Renal pelvis (tissue), 12 donors: ENCODE results near the gene UQCR10. TPM values are rescaled to one million over a fixed set of nuclear protein-coding genes. Genes with fewer than 3 reads are reported as not detected.

ENCODE experiments used
- DNase-seq: peaks from one replicate; pipeline ENCODE4 v3.0.0-alpha.2; 2013
- long read RNA-seq, 16 experiments: transcript quantifications; one replicate each; lab custom pipeline, GENCODE V29; 2026
- polyA plus RNA-seq, 3 donors: library from polyadenylated mRNA; unstranded; fragments of 120-200 nt; gene quantifications; one replicate each; pipeline ENCODE4 v1.2.1, GENCODE V29; 2013; ENCODE audit not compliant: insufficient read length in 3 of 3

Gene UQCR10
- 100 to 1,000 TPM; 136 to 168 (median 151) TPM for polyA plus RNA-seq
- long read RNA-seq, donor 1, transcript UQCR10-202 (2 exons, 584 nt) = minor isoform, 30 of 391 reads
- long read RNA-seq, donor 1, transcript UQCR10-201 (2 exons, 916 nt) = major isoform, 278 of 391 reads
- long read RNA-seq, donor 1, partial matches to known transcripts = 58 of 391 reads
- long read RNA-seq, donor 1, other reads (novel, unspliced or antisense) = 25 of 391 reads
- long read RNA-seq, donor 2, transcript UQCR10-201 (2 exons, 916 nt) = major isoform, 274 of 323 reads
- long read RNA-seq, donor 2, transcript UQCR10-202 (2 exons, 584 nt) = minor isoform, 38 of 323 reads
- long read RNA-seq, donor 2, partial matches to known transcripts = 11 of 323 reads
- long read RNA-seq, donor 2, other reads (novel, unspliced or antisense) = 0 of 323 reads
- long read RNA-seq, donor 3, transcript UQCR10-201 (2 exons, 916 nt) = major isoform, 246 of 273 reads
- long read RNA-seq, donor 3, transcript UQCR10-202 (2 exons, 584 nt) = minor isoform, 13 of 273 reads
- long read RNA-seq, donor 3, partial matches to known transcripts = 14 of 273 reads
- long read RNA-seq, donor 3, other reads (novel, unspliced or antisense) = 0 of 273 reads
- long read RNA-seq, donor 4, transcript UQCR10-202 (2 exons, 584 nt) = minor isoform, 41 of 498 reads
- long read RNA-seq, donor 4, transcript UQCR10-201 (2 exons, 916 nt) = major isoform, 450 of 498 reads
- long read RNA-seq, donor 4, partial matches to known transcripts = 0 of 498 reads
- long read RNA-seq, donor 4, other reads (novel, unspliced or antisense) = 7 of 498 reads
- long read RNA-seq, donor 5, transcript UQCR10-202 (2 exons, 584 nt) = minor isoform, 16 of 237 reads
- long read RNA-seq, donor 5, transcript UQCR10-201 (2 exons, 916 nt) = major isoform, 207 of 237 reads
- long read RNA-seq, donor 5, partial matches to known transcripts = 9 of 237 reads
- long read RNA-seq, donor 5, other reads (novel, unspliced or antisense) = 5 of 237 reads
- long read RNA-seq, donor 6, transcript UQCR10-202 (2 exons, 584 nt) = minor isoform, 20 of 321 reads
- long read RNA-seq, donor 6, transcript UQCR10-201 (2 exons, 916 nt) = major isoform, 285 of 321 reads
- long read RNA-seq, donor 6, partial matches to known transcripts = 5 of 321 reads
- long read RNA-seq, donor 6, other reads (novel, unspliced or antisense) = 11 of 321 reads
- long read RNA-seq, donor 7, transcript UQCR10-202 (2 exons, 584 nt) = minor isoform, 47 of 474 reads
- long read RNA-seq, donor 7, transcript UQCR10-201 (2 exons, 916 nt) = major isoform, 427 of 474 reads
- long read RNA-seq, donor 7, partial matches to known transcripts = 0 of 474 reads
- long read RNA-seq, donor 7, other reads (novel, unspliced or antisense) = 0 of 474 reads
- long read RNA-seq, donor 8, transcript UQCR10-202 (2 exons, 584 nt) = minor isoform, 17 of 82 reads
- long read RNA-seq, donor 8, transcript UQCR10-201 (2 exons, 916 nt) = major isoform, 65 of 82 reads
- long read RNA-seq, donor 8, partial matches to known transcripts = 0 of 82 reads
- long read RNA-seq, donor 8, other reads (novel, unspliced or antisense) = 0 of 82 reads
- long read RNA-seq, donor 9, transcript UQCR10-201 (2 exons, 916 nt) = major isoform, 312 of 353 reads
- long read RNA-seq, donor 9, transcript UQCR10-202 (2 exons, 584 nt) = minor isoform, 41 of 353 reads
- long read RNA-seq, donor 9, partial matches to known transcripts = 0 of 353 reads
- long read RNA-seq, donor 9, other reads (novel, unspliced or antisense) = 0 of 353 reads
- long read RNA-seq, donor 10, transcript UQCR10-202 (2 exons, 584 nt) = minor isoform, 16 of 229 reads
- long read RNA-seq, donor 10, transcript UQCR10-201 (2 exons, 916 nt) = major isoform, 208 of 229 reads
- long read RNA-seq, donor 10, partial matches to known transcripts = 0 of 229 reads
- long read RNA-seq, donor 10, other reads (novel, unspliced or antisense) = 5 of 229 reads
- long read RNA-seq, donor 11, transcript UQCR10-201 (2 exons, 916 nt) = major isoform, 216 of 238 reads
- long read RNA-seq, donor 11, transcript UQCR10-202 (2 exons, 584 nt) = minor isoform, 17 of 238 reads
- long read RNA-seq, donor 11, partial matches to known transcripts = 0 of 238 reads
- long read RNA-seq, donor 11, other reads (novel, unspliced or antisense) = 5 of 238 reads
- long read RNA-seq, donor 12, transcript UQCR10-202 (2 exons, 584 nt) = minor isoform, 28 of 487 reads
- long read RNA-seq, donor 12, transcript UQCR10-201 (2 exons, 916 nt) = major isoform, 366 of 487 reads
- long read RNA-seq, donor 12, partial matches to known transcripts = 71 of 487 reads
- long read RNA-seq, donor 12, other reads (novel, unspliced or antisense) = 22 of 487 reads
- long read RNA-seq, donor 13, transcript UQCR10-201 (2 exons, 916 nt) = major isoform, 198 of 219 reads
- long read RNA-seq, donor 13, transcript UQCR10-202 (2 exons, 584 nt) = minor isoform, 21 of 219 reads
- long read RNA-seq, donor 13, partial matches to known transcripts = 0 of 219 reads
- long read RNA-seq, donor 13, other reads (novel, unspliced or antisense) = 0 of 219 reads
- long read RNA-seq, donor 14, transcript UQCR10-201 (2 exons, 916 nt) = major isoform, 461 of 549 reads
- long read RNA-seq, donor 14, transcript UQCR10-202 (2 exons, 584 nt) = minor isoform, 37 of 549 reads
- long read RNA-seq, donor 14, partial matches to known transcripts = 43 of 549 reads
- long read RNA-seq, donor 14, other reads (novel, unspliced or antisense) = 8 of 549 reads
- long read RNA-seq, donor 15, transcript UQCR10-201 (2 exons, 916 nt) = major isoform, 373 of 428 reads
- long read RNA-seq, donor 15, transcript UQCR10-202 (2 exons, 584 nt) = minor isoform, 47 of 428 reads
- long read RNA-seq, donor 15, partial matches to known transcripts = 0 of 428 reads
- long read RNA-seq, donor 15, other reads (novel, unspliced or antisense) = 8 of 428 reads
- long read RNA-seq, donor 16, transcript UQCR10-201 (2 exons, 916 nt) = major isoform, 296 of 344 reads
- long read RNA-seq, donor 16, transcript UQCR10-202 (2 exons, 584 nt) = minor isoform, 41 of 344 reads
- long read RNA-seq, donor 16, partial matches to known transcripts = 0 of 344 reads
- long read RNA-seq, donor 16, other reads (novel, unspliced or antisense) = 7 of 344 reads

- DNase-seq = peak; percentile 91
Measured at GRCh38 chr22:29767171-29768051, at the start of gene UQCR10. Gene UQCR10, plus strand, starts transcription at chr22:29767369. Its CDS starts 30 bp downstream, at chr22:29767399.

DNA sequence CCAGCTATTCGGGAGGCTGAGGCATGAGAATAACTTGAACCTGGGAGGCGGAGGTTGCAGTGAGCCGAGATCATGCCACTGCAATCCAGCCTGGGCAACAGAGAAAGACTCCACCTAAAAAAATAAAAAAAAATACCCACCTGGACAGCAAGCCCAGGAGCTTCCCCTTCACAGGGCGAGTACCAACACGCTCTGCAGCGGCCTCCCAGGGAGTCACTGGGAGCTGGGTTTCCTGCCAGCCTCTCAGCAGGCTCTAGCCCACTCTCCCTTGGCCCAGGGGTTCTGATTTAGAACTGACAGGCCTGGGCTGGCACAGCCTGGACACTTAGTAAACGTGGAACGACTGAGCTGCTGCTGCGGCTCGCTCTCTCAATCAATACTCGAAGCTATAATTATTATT lies 49.4 kb upstream of the UQCR10 start:
- DNase-seq = no peak

- no peak for DNase-seq
Measured at GRCh38 chr22:29718949-29719898, 47.9 kb upstream of the UQCR10 start.

- DNase-seq = no peak
Measured at GRCh38 chr22:29719899-29720645, 47.1 kb upstream of the UQCR10 start, which contains the start of gene CABP7. Gene CABP7, plus strand, starts transcription at chr22:29720003. Its CDS starts 422 bp downstream, at chr22:29720425.

DNA sequence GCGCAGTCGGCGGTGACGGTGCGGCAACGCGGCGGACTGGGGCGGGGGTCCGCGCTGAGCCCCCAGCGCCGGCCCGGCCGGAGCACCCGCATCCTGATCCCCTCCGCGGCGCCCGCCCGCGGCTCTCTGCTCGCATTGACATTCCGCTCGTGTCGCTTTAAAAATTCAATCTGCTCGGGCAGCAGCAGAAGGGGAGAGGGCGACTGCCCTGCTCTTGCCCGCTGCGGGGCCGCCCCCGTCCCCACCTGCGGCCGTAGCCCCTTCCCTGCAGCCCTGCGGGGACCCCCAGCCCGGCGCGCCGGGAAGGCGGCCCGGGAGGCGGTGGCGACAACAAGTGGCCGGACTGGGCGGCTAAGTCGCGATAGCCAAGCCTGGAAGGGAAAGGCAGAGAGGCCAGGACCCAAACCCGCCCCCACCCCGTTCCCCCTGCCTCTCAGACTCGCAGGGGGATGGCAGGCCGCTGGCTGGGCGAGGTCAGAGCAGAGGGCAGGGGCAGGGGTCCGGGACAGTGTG lies 46.3 kb upstream of the UQCR10 start:
- no peak for DNase-seq

DNA sequence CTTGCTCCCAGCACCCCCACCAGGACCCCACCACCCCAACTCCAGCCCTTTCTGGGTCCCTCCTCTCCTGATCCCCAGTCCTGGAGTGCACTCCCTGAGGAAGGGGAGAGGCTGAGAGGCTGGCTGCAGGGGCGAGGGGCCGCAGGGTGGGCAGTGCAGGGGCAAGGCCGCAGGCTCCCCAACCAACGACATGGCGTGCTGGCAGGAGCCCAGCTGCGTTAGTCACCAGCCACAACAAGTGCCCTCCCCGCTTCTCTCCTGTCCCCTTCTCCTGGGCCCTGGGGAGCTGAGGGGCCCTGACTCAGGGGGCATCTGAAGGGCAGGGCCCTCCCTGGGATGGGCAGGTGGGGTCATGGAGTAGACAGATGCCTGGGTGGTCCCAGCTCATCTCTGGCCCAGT lies 45.0 kb upstream of the UQCR10 start:
- no peak for DNase-seq

- no peak for DNase-seq
Measured at GRCh38 chr22:29722587-29722986, 44.6 kb upstream of the UQCR10 start.

DNA sequence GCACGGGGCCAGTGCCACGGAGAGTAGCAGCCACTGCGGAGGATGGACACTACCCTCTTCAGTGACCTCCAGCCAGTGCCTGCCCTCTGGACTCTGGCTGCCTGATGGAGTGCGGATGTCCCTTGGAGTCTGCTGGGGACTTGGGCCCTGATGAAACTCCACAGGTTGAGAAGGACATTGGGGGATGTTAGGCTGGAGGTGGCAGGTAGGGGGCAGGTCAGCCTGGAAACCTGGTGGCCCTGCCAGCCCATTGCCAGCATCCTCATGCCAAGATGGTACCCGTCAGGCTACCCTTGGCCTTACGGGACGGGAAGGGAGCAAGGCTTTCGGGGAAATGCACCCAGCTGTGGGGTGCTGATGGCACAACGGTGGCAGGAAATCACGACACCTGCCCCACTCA lies 43.4 kb upstream of the UQCR10 start:
- DNase-seq = no peak

DNA sequence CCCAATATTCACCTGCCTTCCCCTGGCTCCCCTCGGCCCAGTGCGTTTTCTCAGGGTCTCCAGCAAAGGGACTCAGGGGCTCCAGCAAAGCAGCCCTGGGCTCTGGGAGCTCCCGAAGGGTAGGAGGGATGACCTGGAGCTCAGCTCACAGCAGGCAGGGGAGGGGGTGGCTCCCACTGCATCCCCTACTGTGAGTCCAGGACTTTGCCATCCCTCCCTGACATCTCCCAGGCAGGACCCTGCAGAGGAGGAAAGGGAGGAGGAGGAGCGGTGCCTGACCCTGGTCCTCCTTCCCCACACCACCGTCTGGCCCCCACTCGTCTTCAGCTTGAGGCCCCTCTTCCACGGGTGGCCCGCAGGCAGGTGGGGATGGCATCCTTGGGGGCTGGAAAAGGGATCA lies 42.3 kb upstream of the UQCR10 start:
- no peak for DNase-seq

DNA sequence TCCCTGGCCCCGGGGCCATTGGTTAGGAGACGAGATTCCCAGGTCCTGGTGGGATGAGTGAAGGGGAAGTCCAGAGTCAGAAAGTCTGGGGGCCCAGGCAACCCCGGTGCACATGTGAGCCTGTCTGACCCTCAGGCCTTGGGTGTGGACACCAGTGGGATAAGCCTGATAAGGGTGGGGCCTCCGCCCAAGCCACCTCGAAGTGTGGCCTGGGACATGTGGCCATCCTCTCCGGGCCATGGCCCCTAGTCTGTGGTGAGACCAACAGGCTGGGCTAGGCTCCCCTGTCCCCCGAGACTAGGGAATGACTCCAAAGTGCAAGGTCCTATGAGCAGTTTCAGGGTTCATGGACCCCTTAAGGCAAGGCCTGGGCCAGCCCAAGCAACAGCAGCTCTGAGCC lies 41.1 kb upstream of the UQCR10 start:
- no peak for DNase-seq

DNA sequence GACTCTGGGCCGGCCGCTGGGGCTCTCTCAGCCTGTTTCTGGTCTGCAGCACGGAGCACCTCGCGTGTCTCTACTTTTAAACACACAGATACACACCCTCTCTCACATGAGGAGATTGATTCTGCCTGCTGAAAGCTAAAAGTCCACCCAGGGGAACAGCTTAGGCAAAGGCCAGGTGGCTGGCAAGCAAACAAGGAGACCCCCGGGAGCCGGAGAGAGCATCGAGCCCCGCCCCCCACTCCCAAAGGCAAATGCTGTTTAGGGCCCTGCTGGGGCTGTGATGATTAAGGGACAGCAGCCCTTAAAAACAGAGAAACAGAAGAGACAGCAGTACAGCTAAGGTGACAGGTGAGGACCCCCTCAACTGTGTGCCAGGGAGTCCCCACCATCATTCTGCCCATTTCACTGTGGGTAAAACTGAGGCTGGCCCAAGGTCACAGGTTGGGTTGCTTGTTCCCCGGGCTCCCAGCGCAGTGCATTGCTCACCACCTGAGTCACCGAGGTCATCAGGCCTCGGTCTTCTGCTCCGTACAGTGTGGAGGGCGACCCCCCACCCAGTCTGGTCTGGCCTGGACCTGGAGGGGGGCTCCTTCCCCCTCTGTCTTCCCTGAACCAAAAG lies 40.5 kb upstream of the UQCR10 start:
- no peak for DNase-seq

GRCh38 chr22:29727131-29727523 lies 40.0 kb upstream of the UQCR10 start:
- peak; percentile 56 for DNase-seq

GRCh38 chr22:29729161-29729560 lies 38.0 kb upstream of the UQCR10 start:
- no peak for DNase-seq
